Central memory CD8-positive, alpha-beta T cell (primary cell): Measurements from ENCODE around the gene SECISBP2.
"Not testable (repeated sequence)": the region's sequence is repeated elsewhere in the genome, so short reads cannot be mapped to it uniquely, and the experiment has no call there.

ENCODE experiments used
- ATAC-seq: fragments of 150-1000 bp; cut with Tn5 transposase; replicated peaks from 2 replicates; pipeline ENCODE4 v1.10.0; 2022; ENCODE audit warnings: mild to moderate bottlenecking, moderate FRiP score, moderate number of reproducible peaks; ENCODE audit not compliant: poor library complexity, severe bottlenecking; ENCODE audit errors: extremely low read depth
- DNase-seq, 2 donors: peaks; one replicate each; pipeline ENCODE4 v3.0.0; 2021; ENCODE audit warnings: low spot score in 2 of 2
- H3K27ac Mint-ChIP-seq: one replicate; pipeline ENCODE4 v1.8.0; 2022; ENCODE audit warnings: low read depth, mild to moderate bottlenecking, moderate library complexity, mixed read lengths
- H3K27me3 Mint-ChIP-seq: one replicate; pipeline ENCODE4 v1.8.0; 2022; ENCODE audit warnings: mixed read lengths
- H3K36me3 Mint-ChIP-seq: one replicate; pipeline ENCODE4 v1.8.0; 2022; ENCODE audit warnings: mild to moderate bottlenecking, moderate library complexity, mixed read lengths; ENCODE audit not compliant: insufficient read depth
- H3K4me1 Mint-ChIP-seq: one replicate; pipeline ENCODE4 v1.8.0; 2022; ENCODE audit warnings: mixed read lengths
- H3K4me3 Mint-ChIP-seq: one replicate; pipeline ENCODE4 v1.8.0; 2022; ENCODE audit warnings: mild to moderate bottlenecking, moderate library complexity, mixed read lengths
- H3K9me3 Mint-ChIP-seq: one replicate; pipeline ENCODE4 v1.8.0; 2022; ENCODE audit warnings: mixed read lengths

SECISBP2 gene

GRCh38 chr9:89364666-89365531 lies 46.6 kb downstream of the SECISBP2 start:
- Mint-ChIP-seq H3K36me3 (peaks cover 40% of the 10 kb centered on the region), H3K27ac (no peak overlapping the region)

DNA sequence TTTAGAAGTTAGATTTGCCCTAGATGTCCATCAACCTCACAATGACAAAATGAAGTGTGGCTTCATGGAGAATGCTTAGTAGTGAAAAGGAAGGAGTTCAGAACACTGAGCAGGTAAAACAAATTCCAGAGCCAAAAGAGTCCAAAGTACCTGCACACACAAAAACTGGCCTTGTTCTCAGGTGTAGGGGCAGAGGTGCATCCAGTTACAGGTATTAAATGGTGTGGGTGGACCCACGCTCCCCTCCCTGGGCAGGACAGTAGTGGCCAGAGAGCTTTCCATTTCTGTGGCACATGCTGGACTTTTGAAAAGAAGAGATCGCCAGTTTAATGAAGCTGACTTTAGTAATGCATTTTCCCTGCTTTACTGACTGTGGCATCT lies 47.2 kb downstream of the SECISBP2 start:
- Mint-ChIP-seq H3K36me3 (peaks cover 35% of the 10 kb centered on the region), H3K4me3 (no peak overlapping the region), H3K9me3 (no peaks in the 10 kb centered on the region), H3K27ac (no peak overlapping the region), H3K27me3 (no peaks in the 10 kb centered on the region), H3K4me1 (peaks cover 13% of the 10 kb centered on the region)
- DNase-seq (no peak), ATAC-seq (no peak)

More at GRCh38 chr9:89364666-89365531, 46.6 kb downstream of the SECISBP2 start:
- Mint-ChIP-seq H3K9me3 (no peaks in the 10 kb centered on the region), H3K4me1 (peaks cover 13% of the 10 kb centered on the region), H3K4me3 (no peak overlapping the region), H3K27me3 (no peaks in the 10 kb centered on the region)
- DNase-seq: no peak
- no peak for ATAC-seq

DNA sequence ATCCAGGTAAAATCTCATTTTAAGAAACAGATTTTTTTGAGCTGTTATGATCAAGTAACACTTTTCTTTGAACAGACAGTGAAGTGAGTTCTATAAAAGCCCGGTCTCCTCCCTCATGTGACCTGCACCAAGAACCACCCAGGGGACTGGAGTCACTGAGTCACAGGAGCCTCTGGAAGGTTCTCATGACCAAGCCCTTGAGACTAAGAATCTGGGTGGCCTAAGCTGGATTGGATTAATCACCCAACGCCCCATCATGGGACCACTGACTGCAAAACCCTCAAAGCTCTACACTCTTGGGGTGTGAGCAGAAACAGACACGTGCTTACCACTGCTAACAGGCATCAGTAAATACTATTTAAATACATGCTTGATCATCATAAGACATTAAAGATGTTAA lies 48.4 kb downstream of the SECISBP2 start:
- no peaks in the 10 kb centered on the region for H3K27me3 Mint-ChIP-seq

DNA sequence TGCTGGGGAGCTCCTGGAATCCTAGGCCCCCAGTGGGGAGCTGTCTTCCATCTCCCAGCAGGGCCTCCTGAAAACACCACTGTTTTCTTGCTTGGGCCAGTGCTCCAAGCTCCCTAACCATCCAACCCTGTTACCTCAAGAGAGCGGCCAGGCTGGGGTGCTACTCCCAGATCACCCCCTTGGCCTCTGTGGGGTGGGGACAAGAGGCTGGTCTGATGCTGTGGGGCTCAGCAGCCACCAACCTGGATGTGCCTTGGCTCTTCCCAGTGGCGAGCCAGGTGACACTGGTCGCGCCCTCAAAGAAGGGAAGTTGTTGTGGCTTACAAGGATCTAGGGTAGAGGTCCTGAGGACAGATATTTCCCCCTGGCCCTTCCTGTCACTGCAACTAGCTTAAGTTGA lies 49.0 kb downstream of the SECISBP2 start:
- no peaks in the 10 kb centered on the region for H3K27me3 Mint-ChIP-seq
- no peak overlapping the region for H3K4me3 Mint-ChIP-seq
- no peaks in the 10 kb centered on the region for H3K9me3 Mint-ChIP-seq
- H3K36me3 Mint-ChIP-seq: peaks cover 21% of the 10 kb centered on the region
- peaks cover 13% of the 10 kb centered on the region for H3K4me1 Mint-ChIP-seq
- DNase-seq (no peak), ATAC-seq (no peak)
- no peak overlapping the region for H3K27ac Mint-ChIP-seq

More for the DNA sequence above, 48.4 kb downstream of the SECISBP2 start:
- peaks cover 23% of the 10 kb centered on the region for H3K36me3 Mint-ChIP-seq
- H3K4me3 Mint-ChIP-seq: no peak overlapping the region
- peaks cover 13% of the 10 kb centered on the region for H3K4me1 Mint-ChIP-seq
- no peaks in the 10 kb centered on the region for H3K9me3 Mint-ChIP-seq
- H3K27ac Mint-ChIP-seq: no peak overlapping the region
- no peak for ATAC-seq
- DNase-seq: no peak

GRCh38 chr9:89367726-89368437 lies 49.6 kb downstream of the SECISBP2 start:
- ATAC-seq: no peak
- peaks cover 13% of the 10 kb centered on the region for H3K4me1 Mint-ChIP-seq
- no peak for DNase-seq
- H3K27ac Mint-ChIP-seq: no peak overlapping the region
- H3K4me3 Mint-ChIP-seq: no peak overlapping the region
- peaks cover 21% of the 10 kb centered on the region for H3K36me3 Mint-ChIP-seq
- no peaks in the 10 kb centered on the region for H3K9me3 Mint-ChIP-seq
- no peaks in the 10 kb centered on the region for H3K27me3 Mint-ChIP-seq

- DNase-seq (no peak), ATAC-seq (no peak)
- H3K27me3 Mint-ChIP-seq: no peaks in the 10 kb centered on the region
- H3K9me3 Mint-ChIP-seq: no peaks in the 10 kb centered on the region
- no peak overlapping the region for H3K27ac Mint-ChIP-seq
- peaks cover 18% of the 10 kb centered on the region for H3K36me3 Mint-ChIP-seq
- no peak overlapping the region for H3K4me3 Mint-ChIP-seq
- H3K4me1 Mint-ChIP-seq: peaks cover 18% of the 10 kb centered on the region
These were observed 50.2 kb downstream of the SECISBP2 start for GRCh38 chr9:89368550-89368949.

DNA sequence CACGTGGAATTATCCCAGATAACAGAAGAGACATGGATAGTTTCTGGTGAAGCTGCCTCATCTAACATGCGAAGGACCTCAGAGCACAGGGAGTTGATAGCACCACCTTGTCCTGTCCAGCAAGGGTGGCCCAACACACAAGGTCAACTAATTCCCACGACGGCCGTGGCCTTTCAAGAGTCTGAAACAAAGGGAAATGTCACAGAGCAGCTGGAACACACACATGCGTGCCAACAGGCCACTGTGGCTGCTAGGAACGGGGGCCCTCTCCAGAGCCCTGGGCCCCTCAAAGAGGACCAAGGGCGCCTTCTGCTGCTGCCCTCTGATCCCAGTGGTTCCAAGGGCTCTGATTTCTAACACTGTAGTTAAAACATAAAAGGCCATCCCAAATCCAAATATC lies 50.7 kb downstream of the SECISBP2 start:
- H3K27ac Mint-ChIP-seq: no peak overlapping the region
- H3K36me3 Mint-ChIP-seq: peaks cover 17% of the 10 kb centered on the region
- ATAC-seq (no peak), DNase-seq (no peak)
- peaks cover 18% of the 10 kb centered on the region for H3K4me1 Mint-ChIP-seq
- no peaks in the 10 kb centered on the region for H3K9me3 Mint-ChIP-seq
- H3K27me3 Mint-ChIP-seq: no peaks in the 10 kb centered on the region
- no peak overlapping the region for H3K4me3 Mint-ChIP-seq

GRCh38 chr9:89370593-89370992 lies 52.3 kb downstream of the SECISBP2 start:
- H3K4me1 Mint-ChIP-seq: peaks cover 16% of the 10 kb centered on the region
- no peak overlapping the region for H3K4me3 Mint-ChIP-seq
- no peaks in the 10 kb centered on the region for H3K9me3 Mint-ChIP-seq
- H3K27ac Mint-ChIP-seq: no peak overlapping the region
- peaks cover 23% of the 10 kb centered on the region for H3K36me3 Mint-ChIP-seq
- ATAC-seq: no peak
- no peaks in the 10 kb centered on the region for H3K27me3 Mint-ChIP-seq
- no peak for DNase-seq

DNA sequence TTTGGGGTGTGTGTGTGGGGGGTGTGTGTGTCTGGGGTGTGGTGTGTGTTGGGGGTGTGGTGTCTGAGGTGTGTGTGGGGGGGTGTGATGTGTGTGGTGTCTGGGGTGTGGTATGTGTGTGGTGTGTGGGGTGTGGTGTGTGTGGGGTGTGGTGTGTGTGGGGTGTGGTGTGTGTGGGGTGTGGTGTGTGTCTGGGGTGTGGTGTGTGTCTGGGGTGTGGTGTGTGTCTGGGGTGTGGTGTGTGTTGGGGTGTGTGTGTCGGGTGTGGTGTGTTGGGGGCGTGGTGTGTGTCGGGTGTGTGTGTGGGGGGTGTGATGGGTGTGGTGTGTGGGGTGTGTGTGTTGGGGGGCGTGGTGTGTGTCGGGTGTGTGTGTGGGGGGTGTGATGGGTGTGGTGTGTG lies 53.5 kb downstream of the SECISBP2 start:
- DNase-seq, ATAC-seq, H3K9me3 Mint-ChIP-seq, H3K27me3 Mint-ChIP-seq: not testable (repeated sequence)
- peaks cover 29% of the 10 kb centered on the region for H3K36me3 Mint-ChIP-seq
- peak overlapping the region; percentile 32 for H3K4me3 Mint-ChIP-seq
- H3K4me1 Mint-ChIP-seq: peaks cover 26% of the 10 kb centered on the region
- peak overlapping the region; percentile 94 for H3K27ac Mint-ChIP-seq

DNA sequence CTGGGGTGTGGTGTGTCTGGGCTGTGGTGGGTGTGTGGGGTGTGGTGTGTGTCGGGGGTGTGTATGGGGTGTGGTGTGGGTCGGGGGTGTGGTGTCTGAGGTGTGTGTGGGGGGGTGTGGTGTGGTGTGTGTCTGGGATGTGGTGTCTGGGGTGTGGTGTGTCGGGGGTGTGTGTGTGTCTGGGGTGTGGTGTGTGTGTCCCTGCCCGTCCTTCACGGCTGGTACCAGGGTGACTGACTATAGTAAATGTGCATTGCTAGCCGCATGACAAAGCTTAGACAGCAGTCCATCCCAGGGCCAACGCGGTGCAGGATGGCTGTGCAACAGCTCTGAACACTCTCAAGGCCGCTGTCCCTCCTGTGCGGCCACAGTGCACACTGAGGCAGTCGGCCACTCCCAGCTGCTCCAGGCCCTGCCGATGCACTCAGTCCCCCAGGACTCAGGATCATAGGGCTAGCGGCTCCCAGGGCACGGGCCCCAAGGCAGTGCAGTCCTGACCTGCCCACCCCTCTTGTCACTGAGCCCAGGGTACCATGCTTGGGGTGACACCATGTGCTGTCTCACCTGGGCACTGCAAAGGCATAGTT lies 54.0 kb downstream of the SECISBP2 start:
- Mint-ChIP-seq H3K27me3 (no peaks in the 10 kb centered on the region), H3K4me3 (peak overlapping the region; percentile 32), H3K4me1 (peaks cover 30% of the 10 kb centered on the region), H3K36me3 (peaks cover 29% of the 10 kb centered on the region), H3K9me3 (no peaks in the 10 kb centered on the region), H3K27ac (peak overlapping the region; percentile 94)
- peak; percentile 64 for ATAC-seq
- peak in 1 of 2 donors; percentile 39 for DNase-seq

DNA sequence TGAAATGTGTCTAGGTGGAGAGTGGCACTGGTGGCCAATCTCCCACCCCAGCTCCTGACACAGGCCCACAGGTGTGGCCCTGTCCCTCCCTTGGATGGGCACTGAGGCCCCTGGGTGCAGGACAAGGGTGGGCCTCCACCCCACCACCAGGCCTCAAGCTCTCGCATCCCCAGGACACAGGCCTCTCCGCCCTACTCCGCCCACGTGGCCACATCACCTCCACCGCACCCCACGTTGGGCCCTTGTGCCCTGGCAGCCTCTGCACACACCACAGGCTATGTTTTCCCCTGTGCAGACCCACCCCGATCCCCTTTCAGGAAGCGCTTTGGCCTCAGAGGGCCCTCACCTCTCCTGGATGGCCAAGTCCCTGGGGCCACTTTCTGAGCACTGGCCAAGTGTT lies 54.7 kb downstream of the SECISBP2 start:
- ATAC-seq: no peak

DNA sequence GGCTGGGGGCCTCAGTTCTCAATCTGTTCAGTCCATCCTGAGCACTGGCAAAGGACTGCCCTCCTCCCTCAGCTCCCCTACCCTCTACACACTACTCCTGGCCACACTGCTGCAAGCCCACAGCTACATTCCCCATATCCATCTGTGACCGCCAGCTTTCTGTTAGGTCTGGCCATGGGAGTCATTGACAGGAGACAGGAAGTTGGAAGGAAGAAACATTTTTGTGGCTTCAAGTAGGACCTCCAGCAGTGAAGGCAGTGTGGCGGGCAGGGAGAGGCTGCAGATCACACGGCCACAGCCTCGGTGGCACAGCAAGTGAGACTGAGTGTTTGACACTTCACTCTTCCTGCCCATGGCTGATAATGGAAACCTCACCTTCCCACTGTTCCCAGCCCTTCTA lies 55.9 kb downstream of the SECISBP2 start:
- DNase-seq (no peak), ATAC-seq (no peak)
- Mint-ChIP-seq H3K9me3 (no peaks in the 10 kb centered on the region), H3K36me3 (peaks cover 44% of the 10 kb centered on the region), H3K4me3 (no peak overlapping the region), H3K4me1 (peaks cover 28% of the 10 kb centered on the region), H3K27ac (peak overlapping the region; percentile 94), H3K27me3 (no peaks in the 10 kb centered on the region)

More for the DNA sequence above, 54.7 kb downstream of the SECISBP2 start:
- H3K27me3 Mint-ChIP-seq: no peaks in the 10 kb centered on the region
- no peak for DNase-seq
- H3K36me3 Mint-ChIP-seq: peaks cover 34% of the 10 kb centered on the region
- H3K4me3 Mint-ChIP-seq: peak overlapping the region; percentile 12
- H3K27ac Mint-ChIP-seq: peak overlapping the region; percentile 94
- peaks cover 29% of the 10 kb centered on the region for H3K4me1 Mint-ChIP-seq
- H3K9me3 Mint-ChIP-seq: no peaks in the 10 kb centered on the region
